Right renal pelvis (tissue), 4 donors: ENCODE results near the gene CADPS. TPM values are rescaled to one million over a fixed set of nuclear protein-coding genes. Genes with fewer than 3 reads are reported as not detected.

Experiments used
- DNase-seq, 4 donors: peaks; one replicate each; pipeline ENCODE4 v3.0.0-alpha.2; 2013; ENCODE audit warnings: low read depth in 4 of 4, low spot score in 3 of 4, missing footprints in 1 of 4
- polyA plus RNA-seq, 4 donors: library from polyadenylated mRNA; unstranded; fragments of 120-200 nt; gene quantifications; one replicate each; pipeline ENCODE4 v1.2.1, GENCODE V29; 2013; ENCODE audit not compliant: insufficient read length in 4 of 4

The CADPS gene
- polyA plus RNA-seq, 4 donors: 1.6 to 2.6 (median 1.9) TPM

DNA sequence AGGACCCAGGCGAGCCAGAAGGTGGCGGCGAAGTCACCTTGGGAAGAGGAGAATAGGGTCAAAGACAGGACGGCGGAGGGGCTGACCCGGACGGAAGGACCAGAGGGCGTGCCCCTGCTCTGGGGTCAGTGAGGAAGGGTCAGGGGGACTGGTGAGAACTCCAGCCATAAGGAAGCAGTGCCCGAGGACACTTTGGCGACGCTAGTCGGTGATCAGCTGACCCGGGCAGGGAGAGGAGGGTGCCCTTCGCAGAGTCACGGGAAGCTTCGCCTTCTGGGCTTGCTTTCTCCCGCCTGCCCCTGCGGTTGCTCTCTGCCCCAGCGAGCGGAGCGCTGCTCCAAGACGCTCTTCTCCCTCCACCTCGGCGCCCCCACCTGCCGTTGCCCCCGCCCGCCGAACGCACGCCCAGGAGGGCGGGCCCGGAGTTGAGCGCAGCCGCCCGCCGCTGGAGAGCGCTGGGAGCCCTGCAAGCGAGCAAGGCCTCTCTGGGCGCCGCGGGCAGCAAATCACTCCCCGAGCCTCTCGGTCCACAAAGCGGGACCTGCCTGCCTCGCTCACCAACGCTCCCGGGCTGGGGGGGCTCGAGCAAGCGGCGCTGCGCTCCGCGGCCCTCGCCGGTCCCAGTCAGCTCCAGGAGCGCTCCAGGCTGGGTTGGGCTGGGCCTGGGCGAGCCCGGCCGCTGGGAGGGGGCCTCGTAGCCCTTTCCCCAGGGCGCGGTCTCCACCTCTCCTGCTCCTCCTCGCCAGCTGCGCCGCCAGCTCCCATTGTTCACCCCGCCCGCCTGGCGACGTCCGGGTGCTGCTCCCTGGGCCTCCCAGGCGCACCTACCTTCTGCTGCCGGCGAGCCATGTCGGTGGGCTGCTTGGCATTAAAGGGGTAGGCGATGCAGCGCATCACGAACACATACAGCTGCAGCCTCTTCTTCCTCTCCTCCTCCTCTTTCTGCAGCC, 1.2 kb downstream of the CADPS start:
- DNase-seq: peak in 1 of 4 donors; percentile 8

DNA sequence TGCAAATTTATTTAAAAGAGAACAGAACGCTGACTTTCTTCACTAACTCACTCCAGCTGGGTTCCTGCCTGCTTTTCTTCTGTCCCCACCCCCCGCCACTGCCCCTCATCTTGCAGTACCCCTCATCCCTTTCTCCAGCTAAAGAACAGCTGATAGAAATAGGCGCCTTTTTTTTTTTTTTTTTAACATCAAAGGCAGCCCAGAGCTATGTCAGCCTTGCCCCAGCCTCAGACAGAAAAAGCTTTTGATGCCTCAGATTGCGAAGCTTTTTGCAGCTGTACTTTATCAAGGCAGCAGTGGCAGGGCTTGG, 1.8 kb downstream of the CADPS start:
- no peak for DNase-seq

DNA sequence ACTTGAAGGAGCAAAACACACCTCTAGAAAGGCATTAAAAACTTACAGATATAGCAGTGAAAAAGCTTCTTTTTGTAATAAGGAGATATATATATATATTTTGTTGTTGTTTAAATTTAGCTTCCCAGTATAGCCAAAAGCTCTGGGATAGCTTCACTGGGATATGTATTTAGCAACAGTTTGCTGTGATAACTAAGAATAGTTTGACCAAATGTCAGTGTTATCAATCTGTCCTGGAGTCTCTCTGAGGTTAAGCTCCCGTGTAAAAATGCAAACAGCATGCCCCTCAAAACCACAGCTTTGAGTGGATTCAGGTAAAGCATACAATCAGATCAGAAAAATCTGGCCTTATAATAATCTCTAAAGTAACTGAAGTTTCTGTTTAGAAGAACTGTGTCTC, 2.9 kb downstream of the CADPS start:
- no peak for DNase-seq

DNA sequence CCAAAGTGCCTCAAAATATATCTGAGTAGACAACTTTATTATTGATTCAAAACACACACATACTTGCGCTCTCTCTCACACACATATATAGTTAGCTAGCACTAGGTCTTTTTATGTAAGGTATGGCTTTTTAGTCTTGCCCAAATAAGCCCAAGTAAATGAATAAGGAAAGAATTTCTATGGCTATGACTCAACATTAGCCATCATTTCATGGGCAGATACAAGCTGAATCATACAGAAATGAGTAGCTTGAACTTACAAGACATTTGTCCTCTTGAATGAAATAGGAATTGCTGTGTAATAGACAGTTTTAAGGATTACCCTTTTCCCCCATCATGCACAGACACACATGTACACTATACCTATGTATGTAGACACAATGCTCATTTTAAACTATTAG, 4.9 kb downstream of the CADPS start:
- no peak for DNase-seq

DNA sequence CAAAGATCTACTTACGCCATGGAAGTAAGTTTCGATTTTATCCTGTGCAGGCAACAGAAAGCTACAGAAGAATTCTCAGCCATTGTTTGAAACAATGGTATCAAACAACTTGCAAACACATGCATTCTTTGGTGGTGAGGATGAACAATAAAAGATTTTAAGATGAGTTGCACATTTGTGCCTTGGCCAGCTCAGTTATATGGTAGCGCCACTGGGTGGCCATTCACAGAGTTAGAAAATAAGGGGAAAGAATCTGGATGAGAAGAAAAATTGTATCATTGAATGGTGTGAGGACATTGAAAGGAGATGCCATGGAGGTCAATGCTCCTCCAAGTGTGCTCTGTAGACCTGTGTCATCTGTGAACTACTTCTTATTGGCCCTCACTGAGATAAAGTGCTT, 11.6 kb downstream of the CADPS start:
- no peak for DNase-seq

DNA sequence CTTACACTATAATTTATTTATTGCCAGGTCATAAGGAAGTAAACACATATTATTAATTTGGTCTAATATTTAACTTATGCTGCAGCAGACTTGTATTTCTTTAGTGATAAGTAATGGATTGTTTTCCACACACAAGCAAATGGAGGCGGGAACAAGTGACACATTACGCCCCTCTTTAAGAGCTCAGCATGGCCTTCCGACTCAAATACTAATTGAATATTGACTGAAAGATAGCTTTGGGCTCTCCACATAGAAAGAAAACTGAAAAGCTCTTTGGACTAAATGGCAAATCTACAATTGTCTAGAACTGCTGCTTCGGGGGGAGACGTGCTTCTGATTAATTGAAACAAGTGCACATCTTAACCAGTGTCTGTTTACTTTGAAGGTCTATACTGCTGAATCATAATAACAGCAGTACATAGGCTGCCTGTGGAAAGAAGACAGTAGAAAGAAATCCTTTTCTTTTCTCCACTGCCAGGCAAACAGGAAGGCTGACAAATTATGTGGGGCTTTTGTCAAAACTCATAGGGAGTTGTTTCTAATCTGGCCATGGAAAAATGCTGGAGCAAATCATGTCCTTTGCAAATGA, 15.9 kb downstream of the CADPS start:
- DNase-seq: no peak

DNA sequence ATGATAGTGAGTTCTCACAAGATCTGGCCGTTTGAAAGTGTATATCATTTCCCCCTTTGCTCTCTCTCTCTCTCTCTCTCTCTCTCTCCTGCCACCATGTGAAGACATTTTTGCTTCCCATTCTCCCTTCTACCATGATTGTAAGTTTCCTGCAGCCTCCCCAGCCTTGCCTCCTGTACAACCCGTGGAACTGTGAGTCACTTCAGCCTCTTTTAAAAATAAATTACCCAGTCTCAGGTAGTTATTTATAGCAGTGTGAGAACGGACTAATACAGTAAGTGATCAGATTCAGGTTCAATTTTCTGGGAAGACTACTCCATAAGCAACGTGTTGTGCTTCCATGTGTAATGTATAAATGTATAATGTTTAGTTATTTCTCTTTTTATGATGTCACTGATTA, 29.2 kb downstream of the CADPS start:
- no peak for DNase-seq

DNA sequence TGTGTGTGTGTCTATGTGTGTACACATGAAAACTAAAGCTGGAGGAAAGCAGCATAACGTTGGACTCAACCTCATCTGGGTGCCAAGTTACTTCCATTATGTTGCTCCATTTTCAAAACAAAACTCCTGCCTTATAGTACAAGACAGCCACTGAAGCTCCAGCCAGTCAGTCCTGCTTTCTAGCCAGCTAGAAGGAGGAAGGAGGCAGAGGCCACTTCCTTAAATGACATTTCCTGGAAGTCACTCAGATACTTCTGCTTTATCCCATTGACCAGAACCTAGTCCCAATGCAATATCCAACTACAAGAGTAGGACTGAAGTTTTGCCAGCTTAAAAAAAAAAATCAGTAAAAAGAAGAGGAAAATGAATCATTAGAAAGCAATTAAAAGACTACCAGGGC, 31.7 kb downstream of the CADPS start:
- no peak for DNase-seq

DNA sequence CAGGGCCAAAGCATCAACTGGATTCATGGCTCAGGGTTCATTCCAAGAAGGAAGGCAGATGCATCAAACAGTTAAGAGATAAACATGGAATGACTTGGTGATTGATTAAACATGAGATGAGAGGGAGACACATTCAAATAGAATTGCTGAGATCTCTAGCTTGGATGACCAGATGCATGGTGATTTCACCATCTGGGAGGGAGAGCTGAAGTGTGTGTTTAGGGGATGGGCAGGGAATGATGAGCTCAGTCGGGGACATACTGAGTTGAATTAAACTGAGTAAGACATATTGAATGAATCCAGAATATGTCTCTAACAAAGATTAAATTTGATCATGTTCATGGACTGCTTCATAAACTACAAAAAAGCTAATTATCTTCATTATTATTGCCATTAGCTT, 35.5 kb downstream of the CADPS start:
- no peak for DNase-seq

DNA sequence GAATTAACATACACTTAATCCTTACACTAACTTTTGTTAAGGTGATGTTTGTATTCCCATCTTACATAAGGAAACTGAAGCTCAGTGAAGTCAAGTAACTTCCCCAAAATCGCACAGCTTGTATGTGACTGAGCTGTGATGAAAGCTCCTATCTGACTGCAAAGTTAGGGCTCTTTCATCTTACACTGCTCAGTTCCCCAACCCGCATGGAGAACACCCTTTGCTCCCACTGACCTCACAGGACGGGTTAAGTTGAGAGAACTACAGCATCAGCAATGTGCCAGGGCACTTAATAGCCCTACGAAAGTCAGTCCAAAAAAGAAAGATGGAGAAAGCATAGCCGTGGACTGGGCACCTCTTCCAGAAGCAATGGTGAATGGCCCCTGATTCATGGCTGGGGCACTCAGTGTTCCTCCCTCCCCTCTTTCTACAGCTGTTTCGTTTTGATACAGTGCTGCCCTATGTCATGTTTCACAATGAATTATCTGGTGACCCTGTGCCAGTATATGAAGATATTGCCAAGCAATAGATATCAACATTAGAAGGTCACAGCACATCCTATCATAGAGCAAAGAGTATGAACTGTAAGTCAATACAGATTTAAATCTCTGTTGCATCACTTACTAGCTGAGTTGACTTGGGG, 38.0 kb downstream of the CADPS start:
- no peak for DNase-seq

DNA sequence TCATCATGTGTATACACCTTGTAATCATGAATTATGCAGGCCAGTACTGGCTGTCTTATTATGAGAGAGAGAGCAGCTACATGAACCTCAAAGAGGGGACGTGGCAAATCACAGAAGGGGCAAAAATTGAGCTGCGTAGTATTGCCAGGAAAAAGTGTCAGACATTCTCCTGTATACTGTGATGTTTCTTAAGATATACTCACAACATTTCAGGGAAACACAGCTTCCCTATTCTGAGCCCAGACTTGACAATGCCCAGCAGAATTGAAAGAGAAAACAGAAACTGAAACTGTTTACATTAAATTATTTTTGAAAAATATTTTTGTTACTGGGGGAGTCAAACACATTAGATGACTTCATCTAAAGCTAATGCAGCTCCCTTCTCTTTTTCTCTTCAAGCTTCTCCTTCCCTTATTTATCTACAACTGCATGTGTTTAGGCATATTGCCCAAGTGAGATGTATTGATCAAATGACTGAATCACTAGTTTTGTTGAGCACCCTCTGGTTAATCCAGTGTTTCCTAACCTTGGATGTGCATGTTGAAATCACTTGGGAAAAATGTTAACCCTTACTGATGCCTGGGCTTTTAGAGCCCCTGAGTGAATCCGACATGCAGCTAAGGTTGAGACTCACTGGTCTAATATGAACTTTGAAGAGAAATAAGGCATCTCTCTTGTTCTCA, 39.5 kb downstream of the CADPS start:
- no peak for DNase-seq

DNA sequence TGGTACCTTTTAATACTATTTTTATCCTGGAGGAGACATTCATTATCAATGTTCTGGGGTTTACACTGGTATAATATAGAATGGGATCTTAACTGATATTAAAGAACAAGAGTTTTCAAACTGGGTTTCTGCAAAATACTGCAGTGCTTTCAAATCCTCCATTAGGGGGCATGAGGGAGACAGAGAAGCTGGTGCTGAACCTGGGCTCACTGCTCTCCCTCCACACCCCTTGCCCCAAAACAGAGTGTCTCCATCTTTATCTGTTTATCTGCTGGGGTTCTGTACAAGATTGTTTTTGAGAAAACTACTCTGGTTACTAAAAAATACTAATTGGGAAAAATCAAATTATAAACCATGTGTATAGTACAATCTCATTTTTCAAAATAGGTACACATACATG, 41.7 kb downstream of the CADPS start:
- no peak for DNase-seq

DNA sequence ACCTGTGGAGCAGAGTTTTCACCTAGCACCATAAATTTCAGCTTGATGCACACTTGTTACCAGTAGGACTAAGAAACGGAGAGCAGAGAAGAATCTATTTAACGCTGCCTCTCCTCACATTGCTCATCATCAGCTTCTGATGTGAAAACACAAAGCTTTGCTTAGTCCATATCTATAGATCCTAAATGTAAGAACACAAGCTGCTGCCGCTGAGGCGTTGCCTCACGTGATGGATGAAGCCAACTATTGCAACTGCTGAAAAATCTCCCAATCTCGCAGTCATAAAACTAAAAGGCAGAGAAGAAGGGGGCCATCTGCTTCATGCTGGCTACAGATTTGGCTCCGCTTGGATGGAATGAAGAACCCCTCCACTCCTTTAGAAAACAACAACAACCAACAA, 42.7 kb downstream of the CADPS start:
- DNase-seq: no peak

DNA sequence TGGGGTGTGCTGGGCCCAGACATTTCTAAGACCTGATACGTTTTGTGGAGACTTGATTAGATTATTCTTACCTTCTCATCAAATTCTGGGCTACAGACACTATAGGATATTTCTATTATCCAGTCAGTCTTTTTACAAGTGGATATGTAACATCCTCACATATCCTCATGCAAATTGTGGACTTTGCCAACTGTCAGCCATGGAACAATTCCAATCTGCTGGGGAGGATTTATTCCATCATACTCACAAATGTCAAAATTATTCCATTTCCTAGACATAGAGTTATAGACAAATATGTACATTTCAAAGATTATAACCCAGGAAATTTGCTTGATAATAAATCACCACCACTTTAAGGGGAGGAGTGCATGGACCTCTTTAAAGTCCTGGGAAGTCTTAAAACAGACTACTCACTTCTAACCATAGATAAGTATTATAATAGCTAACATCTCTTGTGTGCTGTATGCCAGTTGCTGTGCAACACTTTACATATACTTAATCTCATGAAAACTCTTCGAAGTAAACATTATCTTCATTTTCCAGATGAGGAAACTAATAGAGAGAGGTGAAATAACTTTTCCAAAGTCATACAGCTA, 44.4 kb downstream of the CADPS start:
- no peak for DNase-seq

DNA sequence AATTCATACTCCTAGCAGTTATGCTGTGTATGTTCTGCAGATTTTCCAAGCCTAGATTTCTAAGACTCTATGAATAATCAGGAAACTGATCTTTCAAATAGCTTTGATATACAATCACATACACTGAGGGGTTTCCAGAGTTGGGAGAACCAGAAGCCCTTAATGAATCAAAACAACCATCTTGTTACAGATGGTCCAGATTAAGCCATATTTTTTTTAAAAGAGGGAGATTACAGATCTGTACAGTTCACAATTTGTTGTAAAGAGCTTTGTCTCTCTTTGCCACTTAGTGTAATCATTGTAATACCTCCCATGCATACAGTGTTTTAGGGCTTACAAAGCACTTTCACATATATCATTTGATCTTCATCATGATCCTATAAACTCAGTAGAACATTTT, 47.7 kb downstream of the CADPS start:
- no peak for DNase-seq

DNA sequence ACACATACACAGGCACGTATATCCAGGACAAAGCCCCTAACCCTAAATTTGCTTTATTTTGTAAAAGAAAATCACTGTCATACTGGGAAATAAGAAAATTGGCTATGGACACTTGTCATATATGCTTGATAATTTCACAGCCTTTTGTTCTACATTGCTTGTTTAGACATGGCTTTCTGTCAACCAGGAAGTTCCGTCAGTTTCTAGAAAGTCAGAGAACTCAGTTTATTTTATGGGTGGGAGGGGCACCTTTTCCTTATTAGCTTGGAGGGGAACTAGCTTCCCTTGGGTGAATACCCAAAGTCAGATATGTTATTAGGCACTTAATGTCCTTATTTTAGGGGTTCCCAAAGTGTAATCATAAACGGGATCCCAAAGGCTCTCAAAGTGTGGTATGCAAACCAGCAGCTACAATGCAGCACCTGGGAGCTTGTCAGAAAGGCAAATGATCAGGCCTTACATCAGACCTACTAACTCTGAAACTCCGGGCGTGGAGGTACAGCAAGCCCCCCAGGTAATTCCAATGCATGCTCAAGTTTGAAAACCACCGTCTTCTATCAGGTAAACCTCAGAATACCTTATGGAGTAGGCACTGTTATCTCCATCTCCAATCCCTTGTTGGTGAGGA, 50.1 kb downstream of the CADPS start:
- DNase-seq: no peak

DNA sequence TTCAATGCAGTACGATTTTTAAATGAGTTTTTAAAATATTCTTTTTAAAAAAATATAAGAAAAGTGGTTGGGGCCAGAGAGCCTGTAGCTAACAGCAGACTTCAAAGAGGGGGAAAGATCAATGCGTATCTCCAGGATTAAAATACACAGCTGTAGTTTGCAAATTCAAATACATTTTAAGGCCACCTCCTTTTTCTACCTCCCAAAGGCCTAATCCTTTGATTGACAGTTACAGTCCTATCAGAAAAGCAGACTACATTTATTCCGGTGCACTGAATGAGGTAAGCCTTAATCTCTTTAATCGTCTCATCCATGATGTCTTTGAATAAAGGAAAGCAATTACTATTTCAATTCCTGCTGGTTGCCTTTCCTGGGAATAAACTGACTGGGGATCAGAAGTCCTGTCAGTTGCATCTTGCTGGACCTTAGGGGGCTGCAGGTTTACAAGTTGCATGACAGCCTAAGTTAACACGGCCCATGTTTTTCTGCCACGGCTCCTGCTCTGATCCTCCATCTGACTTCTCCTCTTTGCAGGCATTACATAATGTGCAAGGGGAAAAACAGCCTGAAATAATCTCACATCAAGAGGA, 51.7 kb downstream of the CADPS start:
- DNase-seq: no peak

DNA sequence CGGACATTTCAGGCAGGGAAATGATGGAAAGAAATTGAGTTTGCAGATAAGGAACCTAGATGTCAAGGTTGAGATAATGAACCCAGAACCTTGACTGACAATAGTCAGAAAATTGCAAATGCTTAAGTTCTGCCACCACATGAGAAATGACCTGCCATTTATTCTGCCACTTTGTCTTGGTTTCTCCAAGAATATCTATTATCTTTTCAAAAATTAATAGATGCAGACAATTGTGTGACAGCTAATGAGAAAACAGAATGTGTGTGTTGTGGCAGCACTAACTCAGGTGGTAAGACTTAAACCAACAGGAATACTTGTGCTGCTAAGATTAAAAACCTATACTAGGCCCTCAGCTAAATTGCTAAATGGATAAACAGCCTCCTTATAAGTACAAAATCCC, 52.3 kb downstream of the CADPS start:
- no peak for DNase-seq

DNA sequence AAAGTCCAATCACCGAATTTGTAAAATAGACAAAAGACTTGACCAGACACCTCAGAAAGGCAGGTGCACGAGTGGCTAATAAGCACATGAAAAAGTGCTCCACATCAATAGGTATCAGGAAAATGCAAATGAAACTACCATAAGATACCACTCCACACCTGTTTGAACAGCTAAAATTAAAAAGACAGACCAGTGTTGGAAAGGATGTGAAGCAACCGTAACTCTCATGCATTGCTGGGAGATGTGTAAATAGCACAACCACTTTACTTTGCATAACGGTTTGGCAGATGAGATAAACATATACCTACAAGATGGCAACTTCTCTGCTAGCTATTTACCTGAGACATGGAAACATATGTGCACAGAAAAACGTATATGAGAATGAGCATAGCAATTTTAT, 56.9 kb downstream of the CADPS start:
- DNase-seq: no peak

DNA sequence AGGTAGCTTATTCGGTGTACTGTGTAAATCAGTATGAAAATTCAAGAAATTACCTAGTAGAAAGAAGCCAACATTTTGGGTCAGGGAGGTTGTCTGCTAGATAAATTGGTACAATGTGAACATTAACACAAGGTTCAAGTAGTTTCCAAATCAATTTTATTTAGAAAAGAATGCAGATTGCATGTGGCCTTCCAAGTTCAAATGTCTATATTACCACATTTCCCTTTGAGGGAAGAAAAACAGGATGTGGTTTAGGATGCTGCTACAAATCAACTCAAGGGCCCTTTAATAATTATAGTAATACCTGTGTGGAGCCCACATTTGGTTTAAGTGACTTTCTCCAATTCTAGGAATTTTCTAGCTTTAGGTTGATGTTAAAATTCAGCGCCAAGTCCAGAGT, 57.5 kb downstream of the CADPS start:
- no peak for DNase-seq
